C4-2B (cell line): Measurements from ENCODE around the gene SKIC2.
A peak's percentile ranks its signal among the peaks of the same experiment; 100 is the strongest.

Source experiments
- H3K27ac ChIP-seq: fragments of 450-650 bp; 2 replicates; pipeline ENCODE4 v1.5.1; 2017
- CTCF ChIP-seq: fragments of 450-650 bp; conservative IDR thresholded peaks from 2 replicates; pipeline ENCODE4 v1.5.1; 2017; ENCODE audit warnings: mild to moderate bottlenecking
- ZFX ChIP-seq: fragments of 450-650 bp; IDR thresholded peaks from 2 replicates; pipeline ENCODE4 v1.6.1; 2017

SKIC2 gene

GRCh38 chr6:31952890-31953289 lies 6.1 kb upstream of the SKIC2 start:
- no peak overlapping the region for H3K27ac ChIP-seq
- TF ChIP-seq CTCF (no peak), ZFX (no peak)

- H3K27ac ChIP-seq = no peak overlapping the region
- TF ChIP-seq ZFX = no peak
- no peak for TF ChIP-seq CTCF
These were observed 4.5 kb upstream of the SKIC2 start for GRCh38 chr6:31954511-31954910.

GRCh38 chr6:31956796-31957195 lies 2.2 kb upstream of the SKIC2 start:
- H3K27ac ChIP-seq = no peak overlapping the region
- TF ChIP-seq ZFX = no peak
- no peak for TF ChIP-seq CTCF

GRCh38 chr6:31958412-31958740 lies 599 bp upstream of the SKIC2 start:
- H3K27ac ChIP-seq = peak overlapping the region; percentile 84
- TF ChIP-seq ZFX (no peak), CTCF (no peak)

GRCh38 chr6:31961616-31962015 lies 2.6 kb downstream of the SKIC2 start:
- no peak for TF ChIP-seq ZFX
- TF ChIP-seq CTCF = no peak
- H3K27ac ChIP-seq = no peak overlapping the region

- H3K27ac ChIP-seq = no peak overlapping the region
- TF ChIP-seq CTCF = no peak
- TF ChIP-seq ZFX = no peak
These were observed 4.9 kb downstream of the SKIC2 start for GRCh38 chr6:31963921-31964320.

- TF ChIP-seq ZFX (no peak), CTCF (no peak)
- H3K27ac ChIP-seq = no peak overlapping the region
These were observed 6.7 kb downstream of the SKIC2 start for GRCh38 chr6:31965700-31966099.
